GM13976 (cell line): ENCODE results near the gene LOXL1.

Source experiments
- DNase-seq: peaks from one replicate; pipeline ENCODE4 v3.0.0; 2012; ENCODE audit warnings: low spot score
- in situ Hi-C: fragments of 300-500 bp; cut with MboI; formaldehyde crosslinking; loops from one replicate; pipeline ENCODE4 v1.12.0; 2022; ENCODE audit warnings: low sequenced_read_pairs, mixed read lengths, inconsistent platforms; ENCODE audit not compliant: unreplicated experiment
- TF ChIP-seq, protein P1 (sequence below): IDR thresholded peaks from 2 replicates; pipeline ENCODE4 v1.5.1; 2012; ENCODE audit warnings: borderline replicate concordance, mild to moderate bottlenecking; ENCODE audit not compliant: insufficient read depth; ENCODE audit errors: extremely low read depth, missing control alignments, control extremely low read depth

LOXL1 gene

DNA sequence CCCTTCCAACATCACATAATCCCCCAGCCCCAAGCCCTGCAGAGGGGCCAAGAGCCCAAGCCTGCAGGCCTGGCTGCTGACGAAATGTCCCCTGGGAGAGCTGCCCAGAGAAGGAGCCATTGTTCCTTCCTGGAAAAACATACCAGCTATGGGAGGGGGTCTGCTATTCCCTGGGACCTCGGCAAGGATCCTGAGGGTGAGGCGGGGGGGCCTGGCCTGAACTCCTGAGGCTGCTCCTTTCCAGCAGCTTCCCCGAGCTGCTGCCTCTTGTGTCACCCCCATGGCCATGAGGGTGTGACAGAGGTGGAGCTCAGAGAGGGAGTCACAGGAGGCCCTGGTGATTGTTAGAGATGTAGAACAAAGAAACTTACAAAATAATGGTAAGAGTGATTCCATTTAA lies 12.9 kb downstream of the LOXL1 start:
- no peak for DNase-seq
- in situ Hi-C loops = no loop called here
- TF ChIP-seq, protein P1, sequence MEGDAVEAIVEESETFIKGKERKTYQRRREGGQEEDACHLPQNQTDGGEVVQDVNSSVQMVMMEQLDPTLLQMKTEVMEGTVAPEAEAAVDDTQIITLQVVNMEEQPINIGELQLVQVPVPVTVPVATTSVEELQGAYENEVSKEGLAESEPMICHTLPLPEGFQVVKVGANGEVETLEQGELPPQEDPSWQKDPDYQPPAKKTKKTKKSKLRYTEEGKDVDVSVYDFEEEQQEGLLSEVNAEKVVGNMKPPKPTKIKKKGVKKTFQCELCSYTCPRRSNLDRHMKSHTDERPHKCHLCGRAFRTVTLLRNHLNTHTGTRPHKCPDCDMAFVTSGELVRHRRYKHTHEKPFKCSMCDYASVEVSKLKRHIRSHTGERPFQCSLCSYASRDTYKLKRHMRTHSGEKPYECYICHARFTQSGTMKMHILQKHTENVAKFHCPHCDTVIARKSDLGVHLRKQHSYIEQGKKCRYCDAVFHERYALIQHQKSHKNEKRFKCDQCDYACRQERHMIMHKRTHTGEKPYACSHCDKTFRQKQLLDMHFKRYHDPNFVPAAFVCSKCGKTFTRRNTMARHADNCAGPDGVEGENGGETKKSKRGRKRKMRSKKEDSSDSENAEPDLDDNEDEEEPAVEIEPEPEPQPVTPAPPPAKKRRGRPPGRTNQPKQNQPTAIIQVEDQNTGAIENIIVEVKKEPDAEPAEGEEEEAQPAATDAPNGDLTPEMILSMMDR = no peak

DNA sequence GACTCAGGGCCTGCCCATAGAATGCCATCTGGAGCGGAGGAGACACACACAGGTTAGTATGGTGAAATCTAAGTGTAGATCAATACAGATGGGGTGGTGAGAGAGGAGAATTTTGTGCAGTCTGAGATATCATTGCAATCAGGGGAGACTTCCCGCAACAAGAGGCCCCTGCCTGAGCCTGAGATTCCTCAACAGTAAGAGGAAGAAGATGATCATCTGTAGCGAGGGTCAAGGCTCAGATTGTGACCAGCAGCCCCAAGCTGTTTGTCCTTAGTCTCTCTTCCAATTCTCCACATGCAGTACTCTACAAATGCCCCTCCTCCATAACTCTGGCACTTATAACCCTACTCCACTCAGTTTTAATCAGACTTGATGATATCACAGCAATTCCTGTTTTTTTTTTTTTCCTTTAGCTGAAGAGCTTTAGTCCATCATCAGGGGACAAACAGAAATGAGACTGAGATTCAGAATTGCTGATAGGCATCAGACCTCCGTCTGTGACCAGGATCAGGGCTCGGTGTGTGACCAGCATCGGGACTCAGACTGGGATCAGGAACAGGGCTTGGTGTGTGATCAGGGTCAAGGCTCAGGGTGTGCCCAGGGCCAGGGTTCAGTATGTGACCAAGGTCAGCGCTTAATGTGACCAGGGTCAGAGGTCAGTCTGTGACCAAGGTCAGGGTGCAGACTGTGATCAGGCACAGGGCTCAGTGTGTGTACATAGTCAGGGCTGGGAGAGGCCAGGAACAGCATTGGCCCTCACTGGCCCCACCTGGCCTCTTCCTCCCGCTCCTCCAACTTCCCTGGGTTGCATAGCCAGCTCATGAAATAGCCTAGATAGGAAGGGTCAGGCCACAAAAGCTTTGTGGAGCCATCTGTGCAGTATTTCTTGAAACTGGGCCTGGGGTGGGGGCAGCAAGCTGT lies 14.1 kb downstream of the LOXL1 start:
- TF ChIP-seq, protein P1 = no peak
- DNase-seq = no peak
- in situ Hi-C loops = no loop called here

DNA sequence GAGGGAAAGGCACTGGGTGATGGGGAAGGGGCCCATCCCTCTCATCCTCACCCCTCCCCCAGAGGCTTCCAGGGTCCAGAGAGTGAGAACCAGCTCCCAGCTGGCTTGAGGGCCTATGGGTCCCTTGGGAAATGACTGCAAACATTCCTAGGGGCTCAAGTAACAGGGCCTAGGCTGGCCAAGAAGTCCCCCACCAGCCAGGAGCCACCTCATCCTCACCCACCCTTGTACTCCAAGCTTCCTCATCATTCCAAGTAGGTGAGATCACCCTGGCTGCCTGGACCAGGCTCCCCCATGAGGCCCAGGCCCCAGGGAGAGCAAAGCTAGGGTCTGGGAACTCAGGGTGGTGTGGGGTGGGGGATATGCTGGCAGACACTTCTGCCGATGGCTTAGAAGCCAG lies 14.8 kb downstream of the LOXL1 start:
- no peak for DNase-seq
- in situ Hi-C loops = no loop called here
- TF ChIP-seq, protein P1 = no peak

DNA sequence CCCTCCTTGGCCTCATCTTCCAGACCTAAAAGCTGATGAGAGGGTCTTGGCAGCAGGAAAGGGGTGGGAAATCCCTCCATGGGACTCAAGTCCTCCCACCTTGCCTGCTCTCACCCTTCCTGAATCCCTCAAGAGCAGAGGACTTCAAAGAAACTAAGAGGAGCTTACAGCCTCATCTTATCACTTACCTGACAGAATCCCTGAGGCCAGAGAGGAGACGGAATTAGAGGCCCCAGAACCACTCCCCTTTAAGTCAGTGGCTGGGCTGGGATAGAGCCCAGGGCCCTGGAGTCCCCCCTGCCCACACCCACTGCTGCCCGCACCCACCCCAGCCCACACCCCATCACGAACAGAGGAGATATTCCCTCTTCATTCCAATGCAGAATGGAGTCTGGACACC lies 15.2 kb downstream of the LOXL1 start:
- TF ChIP-seq, protein P1 = no peak
- in situ Hi-C loops = no loop called here
- no peak for DNase-seq

DNA sequence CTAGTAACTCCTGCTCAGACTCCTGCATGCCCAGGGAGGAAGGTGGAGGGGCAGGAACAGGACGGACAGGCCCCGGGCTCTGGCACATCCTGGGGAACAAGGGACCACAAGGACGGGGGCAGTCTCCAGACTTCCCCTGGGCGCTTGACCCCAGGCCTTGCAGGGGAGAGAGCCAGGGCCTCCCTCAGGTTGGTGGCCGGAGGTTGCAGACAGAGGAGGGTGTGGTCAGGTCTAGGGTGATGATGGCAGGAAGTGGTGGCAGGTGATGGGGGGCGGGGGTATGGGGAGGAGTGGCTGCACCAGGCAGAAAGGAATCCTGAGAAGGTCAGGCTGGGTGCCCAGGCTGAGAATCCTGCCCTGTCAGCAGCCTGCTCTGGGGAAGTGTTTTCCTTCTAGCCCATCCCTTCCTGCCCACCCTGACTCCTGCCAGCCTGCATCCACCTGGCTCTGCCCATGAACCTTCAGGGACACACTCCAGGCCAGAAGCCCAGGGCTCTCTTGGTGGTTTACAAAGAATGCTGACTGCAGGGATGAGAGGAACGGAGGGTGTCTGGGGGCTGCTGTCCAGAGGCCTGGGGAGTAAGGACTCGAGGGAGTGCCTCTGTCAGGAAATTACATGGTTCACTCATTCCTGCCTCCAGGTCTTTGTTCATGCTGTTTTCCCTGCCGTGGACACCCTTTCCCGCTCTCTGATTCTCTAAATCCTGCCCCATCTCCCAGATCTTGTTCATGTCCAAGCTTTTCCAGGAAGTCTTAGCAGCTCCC lies 15.8 kb downstream of the LOXL1 start:
- in situ Hi-C loops = no loop called here
- DNase-seq = no peak
- TF ChIP-seq, protein P1 = no peak

DNA sequence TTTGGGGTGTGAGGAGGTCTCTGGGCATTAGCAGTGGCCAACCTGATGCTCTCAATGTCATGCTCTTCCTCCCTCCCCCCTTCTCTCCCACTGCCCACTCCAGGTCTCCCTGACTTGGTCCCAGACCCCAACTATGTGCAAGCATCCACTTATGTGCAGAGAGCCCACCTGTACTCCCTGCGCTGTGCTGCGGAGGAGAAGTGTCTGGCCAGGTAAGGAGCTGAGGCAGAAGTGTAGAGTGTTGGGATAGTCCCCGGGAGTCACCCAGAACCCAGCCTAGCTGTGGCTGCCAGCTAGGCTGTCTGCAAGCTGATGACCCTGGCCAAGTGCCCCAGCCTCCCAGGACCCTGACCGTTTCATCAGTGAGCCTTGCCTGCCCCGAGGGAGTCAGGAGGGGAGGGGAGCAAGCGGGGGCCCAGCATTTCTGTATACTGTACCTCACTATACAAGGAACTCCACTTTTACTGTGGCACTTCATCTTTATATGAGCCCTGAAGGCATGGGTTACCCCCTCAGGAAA lies 16.5 kb downstream of the LOXL1 start:
- TF ChIP-seq, protein P1 = no peak
- in situ Hi-C loops = no loop called here
- no peak for DNase-seq
